Measurements from ENCODE around the gene ASTN2.
"Not testable (repeated sequence)": the region's sequence is repeated elsewhere in the genome, so short reads cannot be mapped to it uniquely, and the experiment has no call there.

Gene ASTN2

DNA sequence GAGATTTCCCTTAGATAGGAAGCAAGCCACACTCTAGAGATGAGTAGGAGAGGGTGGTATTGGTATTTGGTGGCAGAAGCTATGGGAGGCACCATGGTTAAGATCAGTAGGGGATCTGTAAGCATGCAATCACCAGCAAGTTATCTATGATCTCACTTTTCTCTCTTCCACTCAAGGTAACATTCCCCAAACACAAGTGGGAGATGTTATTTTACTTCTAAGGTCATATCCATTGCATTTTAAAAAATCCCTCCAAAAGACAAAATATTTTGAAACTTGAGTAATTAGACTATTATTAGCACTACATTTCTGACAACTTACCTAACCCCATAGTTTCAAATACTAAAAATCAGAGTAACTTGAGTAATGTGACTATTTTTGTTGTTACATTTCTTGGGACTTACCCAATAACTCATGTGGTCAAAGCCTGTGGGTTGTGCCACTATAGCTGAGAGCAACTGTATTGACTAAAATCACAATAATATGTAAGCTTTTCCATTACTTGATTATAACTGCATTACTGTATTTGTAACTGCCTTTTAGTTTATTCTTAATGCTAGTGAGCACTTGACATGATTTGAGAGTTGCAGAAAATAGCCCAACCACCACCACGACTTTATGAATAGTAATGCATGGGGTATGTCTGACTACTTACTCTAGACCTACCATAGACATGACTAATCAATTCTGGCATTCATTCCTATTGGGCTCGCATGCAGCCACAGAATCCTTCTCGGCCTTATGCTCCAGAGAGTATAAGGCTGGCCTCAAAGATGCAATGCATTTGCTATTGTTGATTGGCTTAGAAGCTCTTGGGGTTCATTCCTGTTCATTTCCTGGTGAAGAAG lies 463.0 kb downstream of the ASTN2 start:
- no peak for DNase-seq (ENCODE audit: low read depth)

DNA sequence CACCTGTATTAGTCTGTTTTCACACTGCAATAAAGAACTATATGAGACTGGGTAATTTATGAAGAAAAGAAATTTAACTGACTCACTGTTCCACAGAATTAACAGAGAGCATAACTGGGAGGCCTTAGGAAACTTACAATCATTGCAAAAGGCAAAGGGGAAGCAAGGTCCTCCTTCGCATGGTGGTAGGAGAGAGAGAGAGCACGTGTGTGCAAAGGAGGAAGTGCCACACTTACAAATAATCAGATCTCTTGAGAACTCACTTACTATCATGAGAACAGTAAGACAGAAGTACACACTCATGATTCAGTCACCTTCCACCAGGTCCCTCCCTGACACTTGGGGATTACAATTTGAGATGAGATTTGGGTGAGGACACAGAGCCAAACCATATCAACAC lies 469.0 kb downstream of the ASTN2 start:
- DNase-seq (ENCODE audit: low read depth), result no peak

GRCh38 chr9:116944714-116945534 lies 469.9 kb downstream of the ASTN2 start:
- no peak for DNase-seq (ENCODE audit: low read depth)

- no peak for DNase-seq (ENCODE audit: low read depth)
Observed at GRCh38 chr9:116943970-116944369, 470.9 kb downstream of the ASTN2 start.

DNA sequence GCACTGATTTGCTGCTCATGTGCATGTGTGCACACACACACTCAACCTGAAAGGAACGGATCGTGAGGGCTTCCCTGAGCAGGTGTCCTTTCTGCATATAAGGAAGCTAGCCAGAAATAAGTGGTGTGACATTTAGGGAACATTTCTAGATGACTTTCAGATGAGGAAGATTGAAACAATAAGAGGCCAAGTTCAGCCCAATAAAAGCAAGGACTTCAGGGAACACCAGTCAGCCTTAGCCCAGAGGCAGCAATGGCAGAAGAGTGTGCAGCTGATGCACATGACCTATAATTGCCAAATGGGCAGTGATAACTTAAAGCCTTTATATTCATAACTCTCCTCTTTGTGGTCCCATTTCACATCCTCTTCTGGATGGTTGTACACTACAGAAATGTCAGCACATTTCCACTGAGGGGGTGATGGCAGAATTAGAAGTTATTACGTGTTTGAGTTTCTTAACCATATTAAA lies 472.2 kb downstream of the ASTN2 start:
- DNase-seq (ENCODE audit: low read depth), result no peak

DNA sequence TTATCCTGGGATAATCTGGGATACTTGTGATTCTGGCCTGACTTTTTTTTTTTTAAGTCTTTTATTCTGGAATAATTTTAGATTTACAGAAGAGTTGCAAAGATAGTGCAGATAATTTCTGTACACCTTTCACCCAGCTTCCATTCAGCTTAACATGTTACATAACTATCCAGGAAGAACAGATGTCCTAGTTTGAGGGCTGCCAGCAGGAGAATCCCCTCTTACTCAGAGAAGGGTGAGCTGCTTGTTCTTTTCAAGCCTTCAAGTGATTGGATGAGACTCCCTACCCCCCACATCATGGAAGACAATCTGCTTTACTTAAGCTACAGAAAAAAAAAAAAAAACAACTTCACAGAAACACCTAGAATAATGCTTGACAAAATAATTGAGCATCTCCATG lies 473.6 kb downstream of the ASTN2 start:
- DNase-seq (ENCODE audit: low read depth), result no peak

DNA sequence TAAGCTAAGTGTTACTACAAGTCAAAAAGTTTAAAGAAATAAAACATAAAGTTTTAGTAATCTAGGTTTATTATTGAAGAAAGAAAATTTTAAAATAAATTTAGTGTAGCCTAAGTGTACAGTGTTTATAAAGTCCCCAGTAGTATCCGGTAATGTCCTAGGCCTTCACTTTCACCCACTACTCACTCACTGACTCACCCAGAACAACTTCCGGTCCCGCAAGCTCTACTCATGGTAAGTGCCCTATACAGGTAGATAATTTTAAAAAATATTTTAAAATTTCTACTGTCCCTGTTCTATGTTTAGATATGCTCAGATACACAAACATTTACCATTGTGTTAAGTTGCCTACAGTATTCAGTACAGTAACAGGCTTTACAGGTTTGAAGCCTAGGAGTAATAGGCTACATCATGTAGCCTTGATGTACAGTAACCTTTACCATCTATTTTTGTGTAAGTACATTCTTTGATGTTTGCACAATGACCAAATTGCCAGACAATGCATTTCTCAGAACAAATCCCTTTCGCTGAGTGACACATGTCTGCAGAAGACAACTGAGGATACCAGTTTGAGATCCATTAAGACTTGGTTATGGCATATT lies 474.1 kb downstream of the ASTN2 start:
- DNase-seq (ENCODE audit: low read depth), result no peak

DNA sequence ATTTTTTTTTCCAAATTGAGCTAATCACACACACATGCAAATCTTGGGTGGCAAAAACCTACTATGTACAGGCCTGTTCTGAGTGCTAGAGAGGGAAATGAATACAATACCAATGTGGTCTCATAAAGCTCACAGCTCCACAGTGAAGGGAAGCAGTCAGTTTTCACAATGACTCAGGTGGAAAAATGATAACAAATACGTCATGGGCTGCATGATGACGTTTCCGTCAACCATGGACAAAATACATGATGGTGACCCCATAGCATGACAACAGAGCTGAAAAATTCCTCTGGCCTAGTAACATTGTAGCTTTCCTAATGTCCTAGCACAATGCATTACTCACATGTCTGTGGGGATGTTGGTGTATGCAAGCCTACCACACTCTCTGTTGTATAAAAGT lies 475.2 kb downstream of the ASTN2 start:
- DNase-seq (ENCODE audit: low read depth), result no peak

DNA sequence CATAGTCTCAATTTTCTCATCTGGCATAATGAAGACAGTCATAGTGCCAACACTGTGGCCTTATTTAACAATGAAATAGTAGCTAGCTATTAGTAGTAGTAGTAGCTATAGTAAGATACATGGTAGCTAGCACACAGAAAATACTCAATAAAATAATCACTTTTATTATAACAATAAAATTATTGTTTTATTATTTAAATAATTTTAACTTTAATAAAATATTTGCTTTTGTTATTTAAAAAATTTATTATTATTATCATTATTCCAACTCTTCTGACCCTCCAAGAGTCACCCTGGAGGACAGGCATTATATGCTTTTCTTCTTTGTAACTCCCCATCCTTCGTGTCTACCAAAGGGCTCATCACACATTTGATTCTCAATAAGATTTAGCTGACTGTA lies 475.7 kb downstream of the ASTN2 start:
- no peak for DNase-seq (ENCODE audit: low read depth)

GRCh38 chr9:116937361-116937760 lies 477.5 kb downstream of the ASTN2 start:
- DNase-seq (ENCODE audit: low read depth), result no peak

GRCh38 chr9:116935149-116935897 lies 479.5 kb downstream of the ASTN2 start:
- DNase-seq (ENCODE audit: low read depth), result no peak

DNA sequence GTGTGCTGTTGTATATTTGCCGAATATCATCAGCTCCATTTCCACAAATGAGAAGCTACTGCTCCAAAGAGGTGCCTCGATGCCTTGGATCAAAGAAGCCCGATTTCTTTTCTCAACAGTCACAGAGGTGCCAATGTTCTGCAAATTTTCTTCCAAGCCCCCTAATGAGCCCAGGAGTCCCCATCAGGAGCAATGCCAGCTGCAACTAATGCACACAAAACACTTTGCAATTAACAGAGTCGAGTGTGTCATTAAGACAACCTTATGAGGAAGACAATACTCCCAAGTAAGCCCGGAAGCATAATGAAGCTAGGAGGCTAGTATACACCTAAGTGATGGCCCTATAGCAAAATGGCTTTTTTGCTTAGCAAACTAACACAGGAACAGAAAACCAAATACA lies 480.7 kb downstream of the ASTN2 start:
- DNase-seq (ENCODE audit: low read depth), result no peak

GRCh38 chr9:116933251-116933650 lies 481.6 kb downstream of the ASTN2 start:
- no peak for DNase-seq (ENCODE audit: low read depth)

DNA sequence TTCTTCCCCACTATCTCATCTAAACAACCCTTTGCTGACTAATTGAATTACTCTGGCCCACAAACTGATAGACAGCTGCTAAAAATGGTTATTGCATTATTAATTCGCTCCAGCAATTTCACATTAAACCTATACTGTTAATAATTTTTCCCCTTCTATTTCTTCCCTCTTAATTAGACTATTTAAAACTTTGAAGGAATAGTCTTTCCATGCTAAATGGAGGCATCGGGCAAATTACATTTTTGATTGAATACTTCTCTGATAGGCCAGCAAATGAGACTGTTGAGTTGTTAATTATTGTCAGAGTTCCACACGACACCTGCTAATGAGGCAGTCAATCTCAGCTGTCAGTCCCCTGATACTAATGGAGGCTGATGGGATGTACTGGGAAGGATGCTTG lies 485.2 kb downstream of the ASTN2 start:
- DNase-seq (ENCODE audit: low read depth), result no peak

DNA sequence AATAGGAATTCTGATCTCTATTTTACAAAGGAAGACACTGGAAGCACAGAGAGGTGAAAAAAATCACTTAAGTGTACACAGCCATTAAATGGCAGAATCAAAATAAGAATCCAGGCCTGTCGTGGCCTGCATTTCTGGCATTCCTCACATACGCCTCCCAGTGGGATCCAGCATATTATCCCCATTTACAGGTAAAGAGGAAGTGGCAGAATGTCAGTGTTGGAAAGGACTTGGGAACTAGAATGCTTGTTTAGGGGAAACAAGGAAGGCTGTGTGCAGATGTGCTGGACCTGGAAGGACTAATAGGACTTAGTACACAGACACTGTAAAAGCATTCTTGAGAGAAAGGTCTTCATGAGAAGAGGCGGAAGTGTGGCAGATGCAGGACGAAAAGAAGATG lies 486.0 kb downstream of the ASTN2 start:
- no peak for DNase-seq (ENCODE audit: low read depth)

- DNase-seq (ENCODE audit: low read depth), result no peak
Observed at GRCh38 chr9:116928289-116928688, 486.6 kb downstream of the ASTN2 start.

- no peak for DNase-seq (ENCODE audit: low read depth)
Observed at GRCh38 chr9:116927726-116928125, 487.1 kb downstream of the ASTN2 start.

DNA sequence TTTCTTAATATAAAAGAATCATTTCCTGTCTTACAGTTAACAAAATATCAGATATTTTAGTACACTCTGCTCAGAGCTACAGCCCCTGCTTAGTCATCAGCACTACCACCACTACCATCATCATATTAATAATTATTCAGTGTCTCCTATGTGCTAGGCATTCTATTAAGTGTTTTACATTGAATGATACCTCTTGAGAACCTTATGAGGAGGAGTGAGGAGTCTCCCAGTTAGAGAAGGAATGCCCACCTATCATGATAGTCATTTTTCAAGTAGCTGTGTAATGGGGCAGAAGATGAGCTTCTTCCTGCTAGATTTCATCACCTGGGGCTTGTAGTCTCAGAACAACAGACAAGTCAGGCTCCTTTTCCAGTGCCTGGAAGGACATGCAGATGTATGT lies 489.7 kb downstream of the ASTN2 start:
- no peak for DNase-seq (ENCODE audit: low read depth)

- DNase-seq (ENCODE audit: low read depth), result no peak
Observed at GRCh38 chr9:116924462-116925110, 490.3 kb downstream of the ASTN2 start.

DNA sequence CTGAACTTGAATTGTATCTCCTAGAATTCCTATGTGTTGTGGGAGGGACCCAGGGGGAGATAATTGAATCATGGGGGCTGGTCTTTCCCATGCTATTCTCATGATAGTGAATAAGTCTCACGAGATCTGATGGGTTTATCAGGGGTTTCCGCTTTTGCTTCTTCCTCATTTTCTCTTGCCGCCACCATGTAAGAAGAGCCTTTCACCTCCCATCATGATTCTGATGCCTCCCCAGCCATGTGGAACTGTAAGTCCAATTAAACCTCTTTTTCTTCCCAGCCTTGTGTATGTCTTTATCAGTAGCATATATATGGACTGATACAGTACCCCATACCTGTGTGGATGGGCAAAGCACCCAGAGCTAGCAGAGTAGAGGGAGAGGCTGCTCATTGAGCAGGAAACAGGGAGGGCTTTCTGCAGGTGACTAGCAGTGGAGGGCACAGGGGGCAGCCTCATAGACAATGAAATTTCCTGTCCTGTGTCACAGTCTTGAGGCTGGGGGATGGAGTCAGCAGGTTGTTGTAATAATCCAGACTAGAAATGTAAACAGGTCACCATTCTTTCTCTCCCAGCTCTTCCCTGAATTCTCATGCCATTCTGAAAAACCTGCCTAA lies 496.9 kb downstream of the ASTN2 start:
- not testable (repeated sequence) for DNase-seq (ENCODE audit: low read depth)

DNA sequence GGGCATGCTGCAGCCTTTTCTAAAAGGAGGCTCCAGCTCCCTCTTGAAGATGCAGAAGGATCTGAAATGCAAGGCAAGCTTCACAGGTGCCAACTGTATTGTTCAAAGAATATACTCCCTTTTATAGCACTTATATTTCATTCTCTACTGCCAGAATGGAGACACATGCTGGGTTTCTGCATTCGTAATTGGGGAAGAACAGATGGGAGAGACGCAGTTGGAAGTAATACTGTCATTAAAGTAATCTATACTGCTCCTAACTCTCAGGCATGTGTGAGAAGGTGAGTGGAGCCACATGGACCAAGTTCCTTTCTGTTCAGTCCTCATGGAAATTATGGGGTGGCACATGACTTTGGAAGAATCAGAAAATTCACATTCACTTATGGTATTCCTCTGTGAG lies 501.3 kb downstream of the ASTN2 start:
- DNase-seq (ENCODE audit: low read depth), result no peak
